Measurements from ENCODE around the gene APCDD1L.

APCDD1L gene

DNA sequence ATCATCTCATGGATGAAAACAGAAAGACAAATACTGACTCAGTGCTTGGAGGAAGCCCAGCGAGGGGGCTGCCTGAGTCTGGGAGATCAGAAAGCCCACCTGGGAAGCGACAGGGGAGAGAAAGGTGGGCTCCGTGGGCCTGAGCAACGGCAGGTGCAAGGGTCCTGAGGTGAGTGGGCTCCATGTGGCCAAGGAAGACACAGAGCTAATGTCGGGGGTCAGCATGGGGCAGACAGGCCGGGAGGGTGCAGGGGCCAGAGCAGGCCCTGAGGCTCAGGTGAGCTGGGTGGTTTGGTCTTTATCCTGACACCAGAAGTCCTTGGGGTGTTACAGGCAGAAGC is 18.8 kb downstream of the APCDD1L start:
- no peak for DNase-seq (ENCODE audit: low read depth, low spot score)
- POLR2A ChIA-PET, result no interaction called here
- no peak overlapping the region for H3K4me3 ChIP-seq (ENCODE audit: low read depth, low read length)
- TF ChIP-seq CTCF (IDR thresholded peaks at IDR 0.05; ENCODE audit: insufficient read depth, low read length, missing control alignments), result no peak
- CTCF ChIA-PET, result no interaction called here

GRCh38 chr20:58495623-58496428 is 19.4 kb downstream of the APCDD1L start:
- no peak for DNase-seq (ENCODE audit: low read depth, low spot score)
- no peak for TF ChIP-seq CTCF (IDR thresholded peaks at IDR 0.05; ENCODE audit: insufficient read depth, low read length, missing control alignments)
- ChIA-PET CTCF (no interaction called here), POLR2A (no interaction called here)
- H3K4me3 ChIP-seq (ENCODE audit: low read depth, low read length), result no peak overlapping the region

DNA sequence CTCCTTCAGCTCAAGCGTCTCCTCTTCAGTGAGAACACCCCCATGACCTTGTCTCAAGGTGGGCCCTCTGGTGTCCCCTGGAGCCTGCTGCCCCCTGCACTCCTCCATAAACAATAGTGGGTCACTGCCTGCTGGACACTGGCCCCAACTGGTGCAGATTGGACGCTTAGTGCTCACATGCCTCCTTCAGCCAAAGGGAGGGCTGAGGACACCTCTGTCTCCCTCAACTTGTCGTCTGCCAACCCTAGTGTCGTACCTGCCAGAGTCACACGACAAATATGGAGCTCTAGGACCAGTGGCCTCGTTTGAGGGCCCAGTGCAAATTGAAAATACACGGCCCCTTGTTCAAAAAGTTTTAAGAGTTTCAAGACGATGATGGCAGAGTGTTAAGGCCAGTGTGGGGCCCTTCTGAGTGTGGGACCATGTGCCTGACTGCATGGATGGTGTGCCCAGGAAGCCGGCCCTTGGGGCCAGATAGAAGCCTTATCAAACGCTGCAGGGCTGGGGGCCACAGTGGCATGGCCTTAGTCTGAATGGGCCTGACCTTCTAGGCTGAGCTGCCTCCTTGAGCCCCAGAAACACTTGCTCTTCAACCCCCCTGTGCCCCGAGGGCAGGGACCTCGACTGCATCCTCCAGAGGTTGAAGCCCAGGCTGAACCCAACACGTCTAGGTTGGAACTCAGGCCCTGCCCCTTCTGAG is 20.1 kb downstream of the APCDD1L start:
- no peak for TF ChIP-seq CTCF (IDR thresholded peaks at IDR 0.05; ENCODE audit: insufficient read depth, low read length, missing control alignments)
- ChIA-PET POLR2A (no interaction called here), CTCF (interaction anchor here (1.8 kb wide), 1 partner anchor 157 kb away, joined by 5 read pairs; no protein-coding TSS in a partner anchor)
- no peak overlapping the region for H3K4me3 ChIP-seq (ENCODE audit: low read depth, low read length)
- DNase-seq (ENCODE audit: low read depth, low spot score), result no peak

DNA sequence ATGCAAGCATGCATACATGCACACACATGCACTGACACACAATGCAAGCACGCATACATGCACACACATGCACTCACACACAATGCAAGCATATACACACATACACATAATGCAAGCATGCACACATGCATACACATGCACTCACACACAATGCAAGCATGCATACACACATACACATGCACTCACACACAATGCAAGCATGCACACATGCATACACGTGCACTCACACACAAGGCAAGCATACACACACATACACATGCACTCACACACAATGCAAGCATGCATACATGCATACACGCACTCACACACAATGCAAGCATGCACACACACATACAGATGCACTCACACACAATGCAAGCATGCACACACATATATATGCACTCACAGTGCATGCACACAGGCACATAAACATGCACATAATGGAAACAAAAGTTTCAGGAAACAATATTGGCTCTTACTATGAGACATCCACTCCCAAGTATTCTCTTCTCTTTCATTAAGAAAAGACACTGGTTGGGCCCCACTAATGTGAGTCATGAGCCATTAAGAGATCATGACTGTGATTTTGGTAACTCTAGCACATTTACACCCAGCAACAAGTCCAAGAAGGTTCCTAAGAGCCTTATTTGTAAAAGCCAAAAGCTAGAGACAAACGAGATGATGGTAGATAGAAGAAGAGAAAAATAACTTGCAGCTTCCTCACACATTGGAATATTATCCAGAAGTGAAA is 22.2 kb downstream of the APCDD1L start:
- CTCF ChIA-PET, result interaction anchor here (1.5 to 1.8 kb wide), 2 partner anchors 12 to 159 kb away, joined by 5 read pairs; no protein-coding TSS in a partner anchor
- no peak for TF ChIP-seq CTCF (IDR thresholded peaks at IDR 0.05; ENCODE audit: insufficient read depth, low read length, missing control alignments)
- no peak for DNase-seq (ENCODE audit: low read depth, low spot score)
- POLR2A ChIA-PET, result no interaction called here
- H3K4me3 ChIP-seq (ENCODE audit: low read depth, low read length), result no peak overlapping the region

- DNase-seq (ENCODE audit: low read depth, low spot score), result no peak
- ChIA-PET CTCF (interaction anchor here (0.9 to 1.0 kb wide), 2 partner anchors 11 to 15 kb away, joined by 3 to 4 read pairs; no protein-coding TSS in a partner anchor), POLR2A (no interaction called here)
- H3K4me3 ChIP-seq (ENCODE audit: low read depth, low read length), result no peak overlapping the region
- TF ChIP-seq CTCF (IDR thresholded peaks at IDR 0.05; ENCODE audit: insufficient read depth, low read length, missing control alignments), result no peak
Measured at GRCh38 chr20:58492074-58492718, 23.0 kb downstream of the APCDD1L start.

All from AG04449 (cell line).